ENCODE results near the gene OR6J1. TPM values are rescaled to one million over a fixed set of nuclear protein-coding genes. Genes with fewer than 3 reads are reported as not detected.
"Not testable (repeated sequence)": the region's sequence is repeated elsewhere in the genome, so short reads cannot be mapped to it uniquely, and the experiment has no call there.

The OR6J1 gene
- total RNA-seq, 1 donor from 2014 or later, result not detected

- Mint-ChIP-seq H3K36me3 (ENCODE audit: insufficient read depth) (no peaks in the 10 kb centered on the region), H3K27me3 (no peaks in the 10 kb centered on the region), H3K4me1 (ENCODE audit: low read depth) (no peaks in the 10 kb centered on the region), H3K4me3 (ENCODE audit: low read depth) (no peak overlapping the region), H3K9me3 (ENCODE audit: low read depth) (peaks cover 16% of the 10 kb centered on the region), H3K27ac (no peak overlapping the region)
- DNase-seq (ENCODE audit: low spot score, unreplicated experiment), result no peak
- TF ChIP-seq CTCF (IDR thresholded peaks at IDR 0.05; ENCODE audit: unreplicated experiment), result no peak
Observed at GRCh38 chr14:22629361-22629760, 14.8 kb downstream of the OR6J1 start.

- TF ChIP-seq CTCF (IDR thresholded peaks at IDR 0.05; ENCODE audit: unreplicated experiment), result no peak
- Mint-ChIP-seq H3K9me3 (ENCODE audit: low read depth) (peaks cover 16% of the 10 kb centered on the region), H3K4me3 (ENCODE audit: low read depth) (no peak overlapping the region), H3K4me1 (ENCODE audit: low read depth) (no peaks in the 10 kb centered on the region), H3K36me3 (ENCODE audit: insufficient read depth) (no peaks in the 10 kb centered on the region), H3K27ac (no peak overlapping the region), H3K27me3 (no peaks in the 10 kb centered on the region)
- no peak for DNase-seq (ENCODE audit: low spot score, unreplicated experiment)
Observed at GRCh38 chr14:22627506-22628263, 16.5 kb downstream of the OR6J1 start.

GRCh38 chr14:22626590-22626989 lies 17.6 kb downstream of the OR6J1 start:
- Mint-ChIP-seq H3K27me3 (no peaks in the 10 kb centered on the region), H3K4me1 (ENCODE audit: low read depth) (no peaks in the 10 kb centered on the region), H3K9me3 (ENCODE audit: low read depth) (peaks cover 17% of the 10 kb centered on the region)

GRCh38 chr14:22623047-22623446 lies 21.1 kb downstream of the OR6J1 start:
- H3K4me3 Mint-ChIP-seq (ENCODE audit: low read depth), result no peak overlapping the region
- DNase-seq (ENCODE audit: low spot score, unreplicated experiment), result no peak
- peaks cover 7% of the 10 kb centered on the region for H3K9me3 Mint-ChIP-seq (ENCODE audit: low read depth)
- H3K4me1 Mint-ChIP-seq (ENCODE audit: low read depth), result no peaks in the 10 kb centered on the region
- no peak for TF ChIP-seq CTCF (IDR thresholded peaks at IDR 0.05; ENCODE audit: unreplicated experiment)
- no peaks in the 10 kb centered on the region for H3K27me3 Mint-ChIP-seq
- no peak overlapping the region for H3K27ac Mint-ChIP-seq
- H3K36me3 Mint-ChIP-seq (ENCODE audit: insufficient read depth), result peaks cover 3% of the 10 kb centered on the region

More at GRCh38 chr14:22626590-22626989, 17.6 kb downstream of the OR6J1 start:
- H3K4me3 Mint-ChIP-seq (ENCODE audit: low read depth), result no peak overlapping the region
- H3K27ac Mint-ChIP-seq, result no peak overlapping the region
- TF ChIP-seq CTCF (IDR thresholded peaks at IDR 0.05; ENCODE audit: unreplicated experiment), result no peak
- H3K36me3 Mint-ChIP-seq (ENCODE audit: insufficient read depth), result peaks cover under 1% of the 10 kb centered on the region
- no peak for DNase-seq (ENCODE audit: low spot score, unreplicated experiment)

- TF ChIP-seq CTCF (IDR thresholded peaks at IDR 0.05; ENCODE audit: unreplicated experiment), result no peak
- H3K9me3 Mint-ChIP-seq (ENCODE audit: low read depth), result peaks cover 7% of the 10 kb centered on the region
- H3K4me1 Mint-ChIP-seq (ENCODE audit: low read depth), result no peaks in the 10 kb centered on the region
- no peak for DNase-seq (ENCODE audit: low spot score, unreplicated experiment)
- H3K36me3 Mint-ChIP-seq (ENCODE audit: insufficient read depth), result peaks cover 3% of the 10 kb centered on the region
- no peak overlapping the region for H3K27ac Mint-ChIP-seq
- no peak overlapping the region for H3K4me3 Mint-ChIP-seq (ENCODE audit: low read depth)
- H3K27me3 Mint-ChIP-seq, result no peaks in the 10 kb centered on the region
Observed at GRCh38 chr14:22622255-22622654, 21.9 kb downstream of the OR6J1 start.

GRCh38 chr14:22615765-22616164 lies 28.4 kb downstream of the OR6J1 start:
- H3K27ac Mint-ChIP-seq, H3K27me3 Mint-ChIP-seq: not testable (repeated sequence)

More at GRCh38 chr14:22615765-22616164, 28.4 kb downstream of the OR6J1 start:
- not testable (repeated sequence) for H3K4me3 Mint-ChIP-seq (ENCODE audit: low read depth); H3K9me3 Mint-ChIP-seq (ENCODE audit: low read depth); DNase-seq (ENCODE audit: low spot score, unreplicated experiment); H3K36me3 Mint-ChIP-seq (ENCODE audit: insufficient read depth)
- peaks cover 14% of the 10 kb centered on the region for H3K4me1 Mint-ChIP-seq (ENCODE audit: low read depth)

Data from progenitor cell of endocrine pancreas (in vitro differentiated cells).